ENCODE measurements around the gene PDE10A. TPM values are rescaled to one million over a fixed set of nuclear protein-coding genes. Genes with fewer than 3 reads are reported as not detected.

The PDE10A gene
- 51.4 and 58.9 TPM in 2 replicates for total RNA-seq

DNA sequence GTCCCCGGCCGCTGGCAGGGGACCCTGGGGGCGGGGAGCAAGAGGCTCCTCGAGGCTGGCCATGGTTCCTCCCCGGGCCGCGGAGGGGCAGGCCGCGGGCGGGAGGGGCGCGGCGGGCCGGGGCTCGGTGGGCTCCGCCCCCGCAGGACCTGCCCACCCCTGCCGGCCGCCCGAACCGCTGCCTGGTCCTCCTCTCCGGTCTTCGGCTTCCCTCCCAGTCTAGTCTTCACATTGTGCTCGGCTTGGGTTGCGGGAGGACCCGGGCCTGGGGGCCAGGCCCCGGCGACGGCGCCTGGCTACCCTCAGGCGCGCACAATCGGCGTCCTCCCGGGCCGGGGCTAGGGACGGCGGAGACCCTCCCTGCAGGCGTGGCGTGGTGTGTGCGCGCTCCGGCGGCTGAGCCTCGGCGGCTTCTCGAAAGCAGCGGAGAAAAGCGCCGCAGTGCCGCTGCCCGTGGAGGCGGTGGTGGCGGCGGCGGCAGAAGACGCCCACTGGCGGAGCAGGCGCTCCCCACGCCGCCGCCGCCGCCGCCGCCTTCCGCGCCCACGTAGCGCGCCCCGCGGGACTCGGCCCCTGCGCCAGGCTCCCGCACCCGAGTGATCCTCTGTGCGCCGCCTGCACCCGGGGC lies at the start of gene PDE10A:
Gene PDE10A, minus strand, starts transcription at position 493 of the 628 bp plus-strand sequence. Its CDS starts 430 bp downstream, at position 63.

DNA sequence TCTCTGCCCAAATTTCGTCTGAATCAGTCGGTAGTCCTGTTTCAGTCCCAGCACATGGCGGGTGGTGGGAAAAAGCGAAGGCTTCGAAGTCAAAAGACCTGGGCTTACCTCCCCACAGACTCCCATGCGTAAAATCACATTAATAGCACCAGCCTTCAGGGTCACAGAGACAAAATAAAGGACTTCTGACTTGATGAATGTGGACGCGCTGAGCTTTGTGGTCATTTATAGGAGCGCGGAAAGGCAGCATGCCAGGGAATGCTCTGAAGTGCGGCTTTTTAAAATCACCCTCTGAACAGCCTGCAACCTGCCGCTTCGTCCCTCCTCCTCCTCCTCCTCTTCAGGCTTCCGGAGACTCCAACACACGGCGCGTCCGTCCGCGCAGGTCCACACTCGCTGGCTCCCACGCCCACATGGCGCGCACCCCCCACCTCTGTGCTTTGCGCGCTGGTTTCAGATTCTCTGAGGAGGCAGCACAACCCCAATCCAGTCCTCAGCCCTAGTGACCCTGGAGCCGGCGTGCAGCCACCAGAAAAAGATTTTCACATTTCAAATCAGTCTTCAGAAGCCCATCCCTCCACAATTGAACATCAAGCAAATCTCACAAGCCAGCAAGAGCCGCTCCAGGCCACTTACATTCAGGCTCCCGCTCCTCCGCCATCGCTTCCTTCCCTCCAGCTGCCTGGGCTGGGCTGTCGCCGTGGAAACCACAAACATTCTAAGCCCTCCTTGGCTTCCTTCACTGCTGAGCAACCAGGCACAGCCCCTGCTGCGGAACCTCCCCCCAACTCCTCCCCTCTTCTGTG lies 353.9 kb downstream of the PDE10A start, which contains the start of gene C6orf118:
Gene C6orf118, minus strand, starts transcription at position 680 of the 806 bp plus-strand sequence. Its CDS starts 19 bp downstream, at position 661.

Small RNA genes within 50 kb of the gene (small RNA-seq; reads per million reads assigned to genes)
- gene RNA5SP226 = not detected
